Stomach (tissue), 9 donors: ENCODE data around the gene EFCC1. TPM values are rescaled to one million over a fixed set of nuclear protein-coding genes. Genes with fewer than 3 reads are reported as not detected.
A peak's percentile ranks its signal among the peaks of the same experiment; 100 is the strongest.

Source experiments
- DNase-seq, 2 donors: peaks; one replicate each; pipeline versions ENCODE4 v3.0.0 to v3.0.0-alpha.2; 2013 to 2019
- H3K27ac ChIP-seq, 5 donors: fragments of 200-600 bp in 4 of 5; sonication (generic) in 4 of 5; one replicate each; pipeline ENCODE4 v1.5.1; 2013 to 2019; ENCODE audit warnings: mild to moderate bottlenecking in 1 of 5, moderate library complexity in 1 of 5
- H3K27me3 ChIP-seq, 3 donors: fragments of 200-600 bp; sonication (generic); one replicate each; pipeline ENCODE4 v1.5.1; 2017 to 2019; ENCODE audit warnings: mixed run types in 1 of 3
- H3K36me3 ChIP-seq, 4 donors: fragments of 200-600 bp; sonication (generic); 1 replicate in 3 of 4; 2 replicates in 1 of 4; pipeline ENCODE4 v1.5.1; 2016 to 2019
- H3K4me1 ChIP-seq, 4 donors: fragments of 200-600 bp; sonication (generic); one replicate each; pipeline ENCODE4 v1.5.1; 2016 to 2019
- H3K4me3 ChIP-seq, 4 donors: fragments of 200-600 bp; sonication (generic) in 3 of 4; one replicate each; pipeline ENCODE4 v1.5.1; 2016 to 2019; ENCODE audit warnings: mild to moderate bottlenecking in 1 of 4
- H3K9me3 ChIP-seq, 4 donors: fragments of 200-600 bp; sonication (generic); one replicate each; pipeline ENCODE4 v1.5.1; 2016 to 2019
- CTCF ChIP-seq, 7 experiments: fragments of 450-650 bp in 4 of 7; fragments of 200-600 bp in 3 of 7; sonication (generic) in 3 of 7; IDR thresholded peaks; one replicate each; pipeline ENCODE4 v1.5.1; 2016 to 2019; ENCODE audit warnings: antibody characterized with exemption in 7 of 7, control low read depth in 2 of 7, mild to moderate bottlenecking in 1 of 7
- EP300 ChIP-seq: sonication (generic); formaldehyde crosslinking; IDR thresholded peaks from one replicate; pipeline ENCODE4 v1.6.1; 2017; ENCODE audit warnings: antibody characterized with exemption
- POLR2A ChIP-seq, 4 donors: fragments of 450-650 bp; IDR thresholded peaks; one replicate each; pipeline ENCODE4 v1.6.1; 2016; ENCODE audit warnings: antibody characterized with exemption in 4 of 4, control low read depth in 2 of 4, mild to moderate bottlenecking in 1 of 4, moderate library complexity in 1 of 4
- POLR2AphosphoS5 ChIP-seq, 3 donors: sonication (generic); formaldehyde crosslinking; IDR thresholded peaks; one replicate each; pipeline ENCODE4 v1.6.1; 2016; ENCODE audit warnings: antibody characterized with exemption in 3 of 3
- WGBS, 5 donors: extraction: QIAGEN DNeasy Blood & Tissue Kit in 3 of 5; methylation state at CpG; one replicate each; pipeline versions ENCODE4 v1.1.5 to v1.1.7; 2013 to 2018; 5-methylcytosine and 5-hydroxymethylcytosine counted together
- intact Hi-C: fragments of 100-400 bp; cut with DNase I; formaldehyde crosslinking; loops from one replicate; pipeline ENCODE4 v1.15.1; 2023; ENCODE audit warnings: low total_unique reads
- polyA plus RNA-seq, 3 donors: library from polyadenylated mRNA; stranded (reverse); fragments of 200-250 nt; gene quantifications; one replicate each; pipeline ENCODE4 v1.2.3, GENCODE V29; 2013
- total RNA-seq, 5 donors: library from RNA; depleted of rRNA; stranded (reverse); fragments of >200 nt; gene quantifications; one replicate each; pipeline versions ENCODE4 v1.1.0 to v1.2.3, GENCODE V29; 2014 to 2016
- donor health status: healthy with polysubstance abuse.
- donor health status: Bipolar disorder and iron deficiency.
- donor health status: healthy.

The EFCC1 gene
- total and polyA plus RNA-seq, 8 donors, result 1.0 to 13.9 (median 9.2) TPM

- Histone ChIP-seq H3K4me1 (peaks cover 13 to 48% (median 34%) of the 10 kb centered on the region in 4 donors), H3K4me3 (no peak overlapping the region), H3K36me3 (no peaks in the 10 kb centered on the region), H3K27me3 (no peaks in the 10 kb centered on the region), H3K27ac (peak overlapping the region in 3 of 5 donors; percentile 67 to 70 (median 69)), H3K9me3 (no peaks in the 10 kb centered on the region)
- intact Hi-C loops, result no loop called here
- TF ChIP-seq POLR2AphosphoS5 (IDR thresholded peaks at IDR 0.05) (no peak), CTCF (IDR thresholded peaks at IDR 0.05) (no peak), POLR2A (IDR thresholded peaks at IDR 0.05) (no peak)
- 54 to 76% (median 65%) methylated on average over 2 of the region's 2 CpGs for WGBS, 5 donors
- DNase-seq, result no peak
Measured at GRCh38 chr3:129018271-129018670, 17.2 kb downstream of the EFCC1 start.

- no peaks in the 10 kb centered on the region for H3K36me3 ChIP-seq
- H3K27me3 ChIP-seq, result no peaks in the 10 kb centered on the region
- no peaks in the 10 kb centered on the region for H3K9me3 ChIP-seq
- no peak for DNase-seq
- 75 to 89% (median 85%) methylated on average over 9 of the region's 9 CpGs for WGBS, 5 donors
- TF ChIP-seq POLR2A (IDR thresholded peaks at IDR 0.05) (no peak), CTCF (IDR thresholded peaks at IDR 0.05) (no peak), EP300 (no peak), POLR2AphosphoS5 (IDR thresholded peaks at IDR 0.05) (no peak)
- peaks cover 13 to 49% (median 36%) of the 10 kb centered on the region in 4 donors for H3K4me1 ChIP-seq
- no peak overlapping the region for H3K4me3 ChIP-seq
- peak overlapping the region in 2 of 5 donors; percentile 67 to 70 for H3K27ac ChIP-seq
- intact Hi-C loops, result no loop called here
Measured at GRCh38 chr3:129018751-129019150, 17.6 kb downstream of the EFCC1 start.

GRCh38 chr3:129019266-129019665, 18.2 kb downstream of the EFCC1 start:
- H3K4me1 ChIP-seq, result peaks cover 13 to 55% (median 39%) of the 10 kb centered on the region in 4 donors
- H3K4me3 ChIP-seq, result no peak overlapping the region
- H3K27ac ChIP-seq, result peak overlapping the region in 1 of 5 donors; percentile 42
- H3K27me3 ChIP-seq, result no peaks in the 10 kb centered on the region
- H3K9me3 ChIP-seq, result no peaks in the 10 kb centered on the region
- 76 to 93% (median 85%) methylated on average over 3 of the region's 3 CpGs for WGBS, 5 donors
- intact Hi-C loops, result no loop called here
- no peaks in the 10 kb centered on the region for H3K36me3 ChIP-seq
- TF ChIP-seq POLR2AphosphoS5 (IDR thresholded peaks at IDR 0.05), result no peak
- no peak for TF ChIP-seq POLR2A (IDR thresholded peaks at IDR 0.05)
- no peak for TF ChIP-seq CTCF (IDR thresholded peaks at IDR 0.05)
- TF ChIP-seq EP300, result no peak
- no peak for DNase-seq

- intact Hi-C loops, result no loop called here
- DNase-seq, result no peak
- 62 to 77% (median 72%) methylated on average over 3 to 5 of the region's 5 CpGs for WGBS, 5 donors
- Histone ChIP-seq H3K4me1 (peaks cover 22 to 65% (median 33%) of the 10 kb centered on the region in 4 donors), H3K27me3 (no peaks in the 10 kb centered on the region), H3K27ac (peak overlapping the region; percentile 38 to 87 (median 69)), H3K36me3 (no peaks in the 10 kb centered on the region), H3K9me3 (no peaks in the 10 kb centered on the region), H3K4me3 (no peak overlapping the region)
- TF ChIP-seq POLR2A (IDR thresholded peaks at IDR 0.05) (no peak), POLR2AphosphoS5 (IDR thresholded peaks at IDR 0.05) (no peak), EP300 (no peak), CTCF (IDR thresholded peaks at IDR 0.05) (no peak)
Measured at GRCh38 chr3:129020691-129021090, 19.6 kb downstream of the EFCC1 start.
